Tongue (tissue), 2 donors: ENCODE measurements around the gene PATE1. TPM values are rescaled to one million over a fixed set of nuclear protein-coding genes. Genes with fewer than 3 reads are reported as not detected.

ENCODE experiments used
- DNase-seq: peaks from one replicate; pipeline ENCODE4 v3.0.0-alpha.2; 2015
- total RNA-seq: library from RNA; depleted of rRNA; stranded (reverse); fragments of >200 nt; gene quantifications from one replicate; pipeline ENCODE4 v1.2.3, GENCODE V29; 2014

Gene PATE1
- total RNA-seq, 1 donor from 2014 or later: not detected

DNA sequence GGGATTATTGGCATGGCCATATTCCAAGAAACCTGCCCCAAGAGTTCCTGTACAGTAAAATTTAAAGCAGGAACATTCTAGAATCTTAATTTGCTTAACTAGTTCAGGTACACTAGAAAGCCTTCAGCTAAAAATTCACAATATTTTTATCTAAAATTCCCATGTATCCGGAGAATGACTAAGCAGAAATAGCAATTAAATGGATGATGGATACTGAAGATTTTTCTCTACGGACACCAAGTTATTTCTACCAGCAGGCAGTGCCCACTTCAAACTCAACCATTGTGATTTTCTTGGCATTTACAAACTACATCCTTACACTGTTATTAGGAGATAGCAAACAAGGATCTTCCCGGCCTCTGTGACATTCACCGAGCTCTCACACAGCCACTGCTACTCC, 44.7 kb downstream of the PATE1 start:
- no peak for DNase-seq

- DNase-seq: no peak
Observed at GRCh38 chr11:125797641-125798040, 51.6 kb downstream of the PATE1 start.

Other genes starting within 250 kb of the PATE1 start
- 49.1 TPM for gene EI24, start 176.8 kb upstream of the PATE1 start, total RNA-seq
- gene STT3A, start 153.4 kb upstream of the PATE1 start, total RNA-seq: 79.4 TPM
- 9.1 TPM for gene CHEK1, start 121.1 kb upstream of the PATE1 start, total RNA-seq
- not detected for gene ACRV1, start 65.4 kb upstream of the PATE1 start, total RNA-seq
- not detected for gene PATE2, start 32.5 kb downstream of the PATE1 start, total RNA-seq
- gene PATE3, start 41.8 kb downstream of the PATE1 start, total RNA-seq: not detected
- gene PATE4, start 87.0 kb downstream of the PATE1 start, total RNA-seq: not detected
- 4.6 TPM for gene HYLS1, start 141.4 kb downstream of the PATE1 start, total RNA-seq
- 7.2 TPM for gene PUS3, start 156.9 kb downstream of the PATE1 start, total RNA-seq
- not detected for gene DDX25, start 158.2 kb downstream of the PATE1 start, total RNA-seq
- not detected for gene VSIG10L2, start 199.8 kb downstream of the PATE1 start, total RNA-seq